Measurements from ENCODE around the gene BCL2L13. TPM values are rescaled to one million over a fixed set of nuclear protein-coding genes. Genes with fewer than 3 reads are reported as not detected.

The BCL2L13 gene
- total RNA-seq, 4 donors from 2014 or later, result 15.3 to 35.3 (median 30.1) TPM

- no peak overlapping the region for H3K4me3 ChIP-seq
- TF ChIP-seq POLR2A (IDR thresholded peaks at IDR 0.05), result no peak
- TF ChIP-seq, protein P1, sequence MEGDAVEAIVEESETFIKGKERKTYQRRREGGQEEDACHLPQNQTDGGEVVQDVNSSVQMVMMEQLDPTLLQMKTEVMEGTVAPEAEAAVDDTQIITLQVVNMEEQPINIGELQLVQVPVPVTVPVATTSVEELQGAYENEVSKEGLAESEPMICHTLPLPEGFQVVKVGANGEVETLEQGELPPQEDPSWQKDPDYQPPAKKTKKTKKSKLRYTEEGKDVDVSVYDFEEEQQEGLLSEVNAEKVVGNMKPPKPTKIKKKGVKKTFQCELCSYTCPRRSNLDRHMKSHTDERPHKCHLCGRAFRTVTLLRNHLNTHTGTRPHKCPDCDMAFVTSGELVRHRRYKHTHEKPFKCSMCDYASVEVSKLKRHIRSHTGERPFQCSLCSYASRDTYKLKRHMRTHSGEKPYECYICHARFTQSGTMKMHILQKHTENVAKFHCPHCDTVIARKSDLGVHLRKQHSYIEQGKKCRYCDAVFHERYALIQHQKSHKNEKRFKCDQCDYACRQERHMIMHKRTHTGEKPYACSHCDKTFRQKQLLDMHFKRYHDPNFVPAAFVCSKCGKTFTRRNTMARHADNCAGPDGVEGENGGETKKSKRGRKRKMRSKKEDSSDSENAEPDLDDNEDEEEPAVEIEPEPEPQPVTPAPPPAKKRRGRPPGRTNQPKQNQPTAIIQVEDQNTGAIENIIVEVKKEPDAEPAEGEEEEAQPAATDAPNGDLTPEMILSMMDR (IDR thresholded peaks at IDR 0.05), result no peak
- H3K27ac ChIP-seq, result no peak overlapping the region
- no peaks in the 10 kb centered on the region for H3K36me3 ChIP-seq
- no peak for DNase-seq
- no peaks in the 10 kb centered on the region for H3K4me1 ChIP-seq
- intact Hi-C loops (cut with DNase I; ENCODE audit: low total_unique reads), result no loop called here
- H3K27me3 ChIP-seq, result no peaks in the 10 kb centered on the region
- H3K9me3 ChIP-seq, result no peaks in the 10 kb centered on the region
Measured at GRCh38 chr22:17770180-17771077, 131.9 kb downstream of the BCL2L13 start.

DNA sequence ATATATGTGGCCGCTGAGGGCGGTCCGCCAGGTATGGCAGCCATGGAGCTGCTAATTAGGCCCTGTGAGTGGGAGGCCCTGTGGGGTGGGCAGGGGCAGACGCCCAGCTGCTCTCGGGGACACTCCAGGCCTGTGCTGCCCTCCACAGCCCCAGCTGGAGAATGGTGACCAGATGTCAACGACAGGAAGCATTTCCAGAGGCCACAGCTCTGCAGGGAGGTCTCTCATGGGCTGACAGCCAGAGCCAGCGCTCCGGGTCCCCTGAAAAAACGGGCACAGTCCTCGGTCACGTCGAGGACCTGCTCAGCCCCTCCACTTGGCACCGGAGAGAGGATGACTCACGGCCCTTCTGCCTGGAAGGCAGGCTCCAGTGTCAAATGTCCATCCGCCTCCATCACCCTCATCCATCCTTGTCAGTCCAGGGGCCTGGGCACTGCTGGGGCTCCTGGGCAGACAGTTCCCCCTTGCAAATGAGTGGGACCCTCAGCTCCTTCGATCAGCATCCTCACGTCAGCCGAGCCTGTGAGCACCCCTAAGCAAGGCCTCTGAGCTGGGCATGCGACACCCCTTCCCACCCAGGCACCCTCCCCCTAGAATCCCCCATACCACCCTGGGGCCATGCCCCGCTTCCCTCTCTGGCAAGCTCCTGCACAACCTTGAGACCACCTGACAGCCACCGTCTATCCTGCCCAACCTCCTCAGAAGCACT lies 133.8 kb downstream of the BCL2L13 start:
- H3K9me3 ChIP-seq, result no peaks in the 10 kb centered on the region
- TF ChIP-seq, protein P1 (IDR thresholded peaks at IDR 0.05), result no peak
- no peak for TF ChIP-seq POLR2A (IDR thresholded peaks at IDR 0.05)
- no peak for DNase-seq
- H3K4me1 ChIP-seq, result no peaks in the 10 kb centered on the region
- H3K4me3 ChIP-seq, result no peak overlapping the region
- no peak overlapping the region for H3K27ac ChIP-seq
- H3K36me3 ChIP-seq, result no peaks in the 10 kb centered on the region
- intact Hi-C loops (cut with DNase I; ENCODE audit: low total_unique reads), result no loop called here
- H3K27me3 ChIP-seq, result no peaks in the 10 kb centered on the region

- Histone ChIP-seq H3K27me3 (no peaks in the 10 kb centered on the region), H3K9me3 (no peaks in the 10 kb centered on the region), H3K4me1 (no peaks in the 10 kb centered on the region), H3K36me3 (no peaks in the 10 kb centered on the region), H3K4me3 (peak overlapping the region; percentile 36 to 63), H3K27ac (no peak overlapping the region)
- intact Hi-C loops (cut with DNase I; ENCODE audit: low total_unique reads), result no loop called here
- no peak for TF ChIP-seq POLR2A (IDR thresholded peaks at IDR 0.05)
- TF ChIP-seq, protein P1 (IDR thresholded peaks at IDR 0.05), result no peak
- no peak for DNase-seq
Measured at GRCh38 chr22:17772958-17773605, 134.5 kb downstream of the BCL2L13 start.

DNA sequence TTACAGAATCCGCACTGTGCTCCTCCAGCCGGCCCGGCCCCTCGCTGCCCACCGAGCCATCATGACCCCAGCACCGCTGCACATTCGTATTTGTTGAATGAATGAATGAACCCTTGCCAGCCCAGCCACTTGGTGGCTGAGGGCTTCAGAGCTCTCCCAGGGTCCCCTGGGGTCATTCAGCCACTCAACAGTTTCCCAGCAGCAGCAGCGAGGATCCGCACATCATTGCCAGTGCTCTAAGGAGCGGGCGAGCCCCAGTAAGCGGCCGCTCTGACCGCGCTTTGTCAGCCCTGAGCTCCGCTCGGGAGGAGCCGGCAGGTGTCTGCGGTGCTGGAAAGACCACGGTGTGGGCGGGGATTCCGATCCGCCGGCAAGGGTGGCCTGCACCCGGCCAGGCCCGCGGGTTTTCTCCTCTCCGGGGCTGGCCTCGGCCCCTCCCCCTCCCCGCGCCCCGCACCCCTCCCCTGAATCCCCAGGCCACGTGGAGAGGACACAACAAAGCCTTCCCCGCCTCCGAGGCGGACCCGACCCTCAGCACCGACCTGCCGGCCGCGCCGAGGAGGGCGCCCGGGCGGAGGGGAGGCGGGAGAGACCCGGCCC lies 135.1 kb downstream of the BCL2L13 start:
- Histone ChIP-seq H3K27me3 (no peaks in the 10 kb centered on the region), H3K4me1 (no peaks in the 10 kb centered on the region), H3K36me3 (no peaks in the 10 kb centered on the region), H3K4me3 (peak overlapping the region; percentile 36 to 63), H3K9me3 (no peaks in the 10 kb centered on the region), H3K27ac (peak overlapping the region in 1 of 2 donors; percentile 31)
- peak in 1 of 2 donors; percentile 30 for DNase-seq
- intact Hi-C loops (cut with DNase I; ENCODE audit: low total_unique reads), result no loop called here
- no peak for TF ChIP-seq POLR2A (IDR thresholded peaks at IDR 0.05)
- TF ChIP-seq, protein P1 (IDR thresholded peaks at IDR 0.05), result no peak

Data from uterus (tissue), 4 donors.